Inflammatory macrophage treated with lipopolysaccharide for 1 hour (primary cell): ENCODE results near the gene ADAMTS6.

Experiments
- DNase-seq, 2 donors: peaks; one replicate each; pipeline ENCODE4 v3.0.0-alpha.2; 2020 to 2022

Gene ADAMTS6

GRCh38 chr5:65264420-65264819 is 217.3 kb downstream of the ADAMTS6 start:
- DNase-seq, result no peak

- no peak for DNase-seq
These were observed 218.4 kb downstream of the ADAMTS6 start for GRCh38 chr5:65263321-65263720.

GRCh38 chr5:65262649-65263059 is 219.1 kb downstream of the ADAMTS6 start:
- no peak for DNase-seq

GRCh38 chr5:65262096-65262495 is 219.6 kb downstream of the ADAMTS6 start:
- DNase-seq, result no peak

GRCh38 chr5:65261499-65261898 is 220.2 kb downstream of the ADAMTS6 start:
- DNase-seq, result no peak

- DNase-seq, result no peak
These were observed 226.4 kb downstream of the ADAMTS6 start for GRCh38 chr5:65255294-65255693.

- DNase-seq, result no peak
These were observed 228.7 kb downstream of the ADAMTS6 start for GRCh38 chr5:65252977-65253376.

GRCh38 chr5:65248896-65249295 is 232.8 kb downstream of the ADAMTS6 start:
- no peak for DNase-seq

- no peak for DNase-seq
These were observed 234.1 kb downstream of the ADAMTS6 start for GRCh38 chr5:65247594-65247993.

GRCh38 chr5:65246741-65247140 is 235.0 kb downstream of the ADAMTS6 start:
- DNase-seq, result no peak

GRCh38 chr5:65244031-65244430 is 237.7 kb downstream of the ADAMTS6 start:
- no peak for DNase-seq

- no peak for DNase-seq
These were observed 238.6 kb downstream of the ADAMTS6 start for GRCh38 chr5:65243161-65243560.

GRCh38 chr5:65229841-65230240 is 251.9 kb downstream of the ADAMTS6 start:
- DNase-seq, result no peak

- DNase-seq, result peak in 1 of 2 donors; percentile 9
These were observed 267.7 kb downstream of the ADAMTS6 start for GRCh38 chr5:65213921-65214525.

GRCh38 chr5:65209341-65209740 is 272.4 kb downstream of the ADAMTS6 start:
- DNase-seq, result no peak

GRCh38 chr5:65204966-65205365 is 276.8 kb downstream of the ADAMTS6 start:
- DNase-seq, result no peak

- no peak for DNase-seq
These were observed 278.0 kb downstream of the ADAMTS6 start for GRCh38 chr5:65203746-65204145.

- no peak for DNase-seq
These were observed 281.6 kb downstream of the ADAMTS6 start for GRCh38 chr5:65199993-65200675.

GRCh38 chr5:65198456-65199120 is 283.1 kb downstream of the ADAMTS6 start:
- DNase-seq, result no peak

GRCh38 chr5:65197531-65198455 is 283.9 kb downstream of the ADAMTS6 start:
- no peak for DNase-seq

- no peak for DNase-seq
These were observed 286.8 kb downstream of the ADAMTS6 start for GRCh38 chr5:65194871-65195270.

- DNase-seq, result no peak
These were observed 289.4 kb downstream of the ADAMTS6 start for GRCh38 chr5:65192331-65192730.

- no peak for DNase-seq
These were observed 290.1 kb downstream of the ADAMTS6 start for GRCh38 chr5:65191554-65192135.
